SK-N-SH treated with all-trans-retinoic acid at 6 μM for 48 hours (cell line): ENCODE data around the gene CUL2.
A peak's percentile ranks its signal among the peaks of the same experiment; 100 is the strongest.

Experiments used
- ATAC-seq: fragments of 200-7000 bp; cut with Tn5 transposase; 3 replicates; pipeline ENCODE4 v1.9.1; 2020; ENCODE audit warnings: mild to moderate bottlenecking, moderate library complexity
- ARNTL ChIP-seq: fragments of 450-650 bp; formaldehyde crosslinking; IDR thresholded peaks from 2 replicates; pipeline ENCODE4 v1.5.0; 2020; ENCODE audit warnings: low read depth, mild to moderate bottlenecking, moderate library complexity, borderline replicate concordance
- BACH2 ChIP-seq: fragments of 250-450 bp; sonication (Bioruptor Pico); IDR thresholded peaks from 2 replicates; pipeline ENCODE4 v1.9.0; 2021; ENCODE audit warnings: mild to moderate bottlenecking, borderline replicate concordance
- CSDC2 ChIP-seq: fragments of 250-450 bp; sonication (Bioruptor Pico); IDR thresholded peaks from 2 replicates; pipeline ENCODE4 v1.5.0; 2020; ENCODE audit warnings: mild to moderate bottlenecking, moderate library complexity
- CSRNP3 ChIP-seq: fragments of 250-450 bp; sonication (Bioruptor Pico); IDR thresholded peaks from 2 replicates; pipeline ENCODE4 v1.5.1; 2021; ENCODE audit warnings: mild to moderate bottlenecking, moderate library complexity
- ESRRG ChIP-seq: fragments of 250-450 bp; sonication (Bioruptor Pico); IDR thresholded peaks from 2 replicates; pipeline ENCODE4 v1.6.1; 2021; ENCODE audit warnings: mild to moderate bottlenecking
- GLIS3 ChIP-seq: fragments of 250-450 bp; sonication (Bioruptor Pico); IDR thresholded peaks from 2 replicates; pipeline ENCODE4 v1.5.0; 2020; ENCODE audit warnings: mild to moderate bottlenecking, moderate library complexity
- ISL1 ChIP-seq: fragments of 250-450 bp; sonication (Bioruptor Pico); IDR thresholded peaks from 2 replicates; pipeline ENCODE4 v2.1.2; 2022; ENCODE audit warnings: mild to moderate bottlenecking, moderate library complexity
- OSR1 ChIP-seq: fragments of 250-450 bp; sonication (Bioruptor Pico); IDR thresholded peaks from 2 replicates; pipeline ENCODE4 v1.8.0; 2022; ENCODE audit warnings: moderate library complexity, mild to moderate bottlenecking, inconsistent platforms
- POU6F1 ChIP-seq: fragments of 250-450 bp; sonication (Bioruptor Pico); IDR thresholded peaks from 2 replicates; pipeline ENCODE4 v1.8.0; 2021; ENCODE audit warnings: low read depth, mild to moderate bottlenecking, moderate library complexity, borderline replicate concordance
- PPARA ChIP-seq: fragments of 250-450 bp; sonication (Bioruptor Pico); IDR thresholded peaks from 2 replicates; pipeline ENCODE4 v1.5.0; 2020; ENCODE audit warnings: mild to moderate bottlenecking, borderline replicate concordance
- RARB ChIP-seq: fragments of 250-450 bp; sonication (Bioruptor Pico); IDR thresholded peaks from 2 replicates; pipeline ENCODE4 v1.8.0; 2021; ENCODE audit warnings: mild to moderate bottlenecking, moderate library complexity
- SNAI2 ChIP-seq: fragments of 250-450 bp; sonication (Bioruptor Pico); IDR thresholded peaks from 2 replicates; pipeline ENCODE4 v1.5.0; 2020; ENCODE audit warnings: mild to moderate bottlenecking, moderate library complexity
- TCF4 ChIP-seq: fragments of 250-450 bp; sonication (Bioruptor Pico); IDR thresholded peaks from 2 replicates; pipeline ENCODE4 v1.8.0; 2021; ENCODE audit warnings: mild to moderate bottlenecking, moderate library complexity, borderline replicate concordance
- TOX ChIP-seq: fragments of 250-450 bp; sonication (Bioruptor Pico); IDR thresholded peaks from 2 replicates; pipeline ENCODE4 v1.8.0; 2021; ENCODE audit warnings: mild to moderate bottlenecking, moderate library complexity, borderline replicate concordance
- TSHZ2 ChIP-seq: fragments of 250-450 bp; sonication (Bioruptor Pico); IDR thresholded peaks from 2 replicates; pipeline ENCODE4 v1.5.0; 2020; ENCODE audit warnings: mild to moderate bottlenecking, moderate library complexity
- ZC3H10 ChIP-seq: fragments of 250-450 bp; sonication (Bioruptor Pico); IDR thresholded peaks from 2 replicates; pipeline ENCODE4 v1.5.1; 2021; ENCODE audit warnings: mild to moderate bottlenecking, moderate library complexity
- ZFP3 ChIP-seq: fragments of 250-450 bp; sonication (Bioruptor Pico); IDR thresholded peaks from 2 replicates; pipeline ENCODE4 v1.5.0; 2020; ENCODE audit warnings: mild to moderate bottlenecking, moderate library complexity
- ZFP30 ChIP-seq: fragments of 450-650 bp; formaldehyde crosslinking; IDR thresholded peaks from 2 replicates; pipeline ENCODE4 v1.5.0; 2022; ENCODE audit warnings: mild to moderate bottlenecking, moderate library complexity
- ZNF565 ChIP-seq: fragments of 450-650 bp; formaldehyde crosslinking; conservative IDR thresholded peaks from 2 replicates; pipeline ENCODE4 v1.5.0; 2020; ENCODE audit warnings: low read depth, mild to moderate bottlenecking, moderate library complexity
- ZNF70 ChIP-seq: fragments of 450-650 bp; formaldehyde crosslinking; IDR thresholded peaks from 2 replicates; pipeline ENCODE4 v1.5.0; 2020; ENCODE audit warnings: mild to moderate bottlenecking, moderate library complexity
- ZNF8 ChIP-seq: fragments of 450-650 bp; formaldehyde crosslinking; IDR thresholded peaks from 2 replicates; pipeline ENCODE4 v1.5.0; 2020; ENCODE audit warnings: mild to moderate bottlenecking, moderate library complexity
- TF ChIP-seq, protein P1 (sequence below): fragments of 250-450 bp; sonication (Bioruptor Pico); IDR thresholded peaks from 2 replicates; pipeline ENCODE4 v1.5.1; 2020; ENCODE audit warnings: low read depth, mild to moderate bottlenecking, moderate library complexity
- TF ChIP-seq, protein P2 (sequence below): fragments of 250-450 bp; sonication (Bioruptor Pico); IDR thresholded peaks from 2 replicates; pipeline ENCODE4 v1.8.0; 2020; ENCODE audit warnings: mild to moderate bottlenecking, moderate library complexity, borderline replicate concordance

Gene CUL2

GRCh38 chr10:35130663-35131062 is 40.5 kb upstream of the CUL2 start (continued):
- TF ChIP-seq CSDC2 (CRISPR knock-in tag): no peak
- no peak for TF ChIP-seq TCF4

GRCh38 chr10:35129185-35129674 is 39.1 kb upstream of the CUL2 start:
- TF ChIP-seq ZFP3 (CRISPR knock-in tag): no peak
- TF ChIP-seq ARNTL (CRISPR knock-in tag): no peak
- no peak for ATAC-seq

DNA sequence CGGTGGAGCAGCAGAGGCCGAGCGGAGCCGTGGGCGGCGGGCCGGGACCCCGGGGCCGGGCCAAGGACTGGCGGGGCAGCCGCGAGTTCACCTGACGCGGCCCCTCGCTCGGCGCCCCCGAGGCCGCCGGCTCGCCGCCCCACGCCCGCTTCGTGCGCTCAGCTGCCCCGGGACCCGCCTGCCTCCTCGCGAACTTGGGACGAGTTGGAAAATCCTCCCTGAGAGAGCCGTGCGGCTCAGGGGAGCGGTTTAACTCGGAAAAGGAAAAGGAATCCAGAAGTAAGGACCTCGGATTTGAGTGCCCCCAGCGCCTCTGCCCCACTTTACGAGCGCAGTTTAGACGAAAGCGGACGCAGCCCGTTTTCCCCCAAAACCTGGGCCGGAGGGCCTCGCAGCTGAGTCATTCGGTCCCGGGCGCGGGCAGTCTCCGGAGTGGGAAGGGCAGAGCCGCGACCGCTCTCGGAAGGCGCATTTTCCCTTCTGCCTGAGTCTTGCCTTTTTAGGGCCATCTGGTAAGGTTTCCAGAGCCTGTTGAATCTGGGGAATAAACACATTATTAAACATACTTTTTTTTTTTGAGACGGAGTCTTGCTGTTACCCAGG is 37.2 kb upstream of the CUL2 start:
- peak; percentile 18 for ATAC-seq
- TF ChIP-seq, protein P1, sequence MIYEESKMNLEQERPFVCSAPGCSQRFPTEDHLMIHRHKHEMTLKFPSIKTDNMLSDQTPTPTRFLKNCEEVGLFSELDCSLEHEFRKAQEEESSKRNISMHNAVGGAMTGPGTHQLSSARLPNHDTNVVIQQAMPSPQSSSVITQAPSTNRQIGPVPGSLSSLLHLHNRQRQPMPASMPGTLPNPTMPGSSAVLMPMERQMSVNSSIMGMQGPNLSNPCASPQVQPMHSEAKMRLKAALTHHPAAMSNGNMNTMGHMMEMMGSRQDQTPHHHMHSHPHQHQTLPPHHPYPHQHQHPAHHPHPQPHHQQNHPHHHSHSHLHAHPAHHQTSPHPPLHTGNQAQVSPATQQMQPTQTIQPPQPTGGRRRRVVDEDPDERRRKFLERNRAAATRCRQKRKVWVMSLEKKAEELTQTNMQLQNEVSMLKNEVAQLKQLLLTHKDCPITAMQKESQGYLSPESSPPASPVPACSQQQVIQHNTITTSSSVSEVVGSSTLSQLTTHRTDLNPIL (CRISPR knock-in tag): 0 out of 2 replicates have a peak, but pooled peaks have one; percentile 39
- no peak for TF ChIP-seq OSR1 (CRISPR knock-in tag)

- ATAC-seq: peak; percentile 91
- TF ChIP-seq ZFP30 (no peak), ISL1 (no peak), PPARA (CRISPR knock-in tag) (no peak), POU6F1 (CRISPR knock-in tag) (0 out of 2 replicates have a peak, but pooled peaks have one; percentile 33), ZC3H10 (CRISPR knock-in tag) (peak; percentile 82), TOX (CRISPR knock-in tag) (peak; percentile 94; the same call in 1 of the 2 replicates), GLIS3 (CRISPR knock-in tag) (no peak; the same call in 1 of the 2 replicates), RARB (CRISPR knock-in tag) (no peak), ESRRG (CRISPR knock-in tag) (0 out of 2 replicates have a peak, but pooled peaks have one; percentile 57), ZNF565 (CRISPR knock-in tag) (no peak), ZFP3 (CRISPR knock-in tag) (peak; percentile 82), SNAI2 (CRISPR knock-in tag) (no peak), CSDC2 (CRISPR knock-in tag) (no peak), OSR1 (CRISPR knock-in tag) (no peak), BACH2 (CRISPR knock-in tag) (no peak), ZNF8 (CRISPR knock-in tag) (no peak), TCF4 (no peak), TSHZ2 (CRISPR knock-in tag) (no peak; the same call in 1 of the 2 replicates), ARNTL (CRISPR knock-in tag) (no peak), ZNF70 (CRISPR knock-in tag) (no peak), CSRNP3 (CRISPR knock-in tag) (no peak)
- TF ChIP-seq, protein P2, sequence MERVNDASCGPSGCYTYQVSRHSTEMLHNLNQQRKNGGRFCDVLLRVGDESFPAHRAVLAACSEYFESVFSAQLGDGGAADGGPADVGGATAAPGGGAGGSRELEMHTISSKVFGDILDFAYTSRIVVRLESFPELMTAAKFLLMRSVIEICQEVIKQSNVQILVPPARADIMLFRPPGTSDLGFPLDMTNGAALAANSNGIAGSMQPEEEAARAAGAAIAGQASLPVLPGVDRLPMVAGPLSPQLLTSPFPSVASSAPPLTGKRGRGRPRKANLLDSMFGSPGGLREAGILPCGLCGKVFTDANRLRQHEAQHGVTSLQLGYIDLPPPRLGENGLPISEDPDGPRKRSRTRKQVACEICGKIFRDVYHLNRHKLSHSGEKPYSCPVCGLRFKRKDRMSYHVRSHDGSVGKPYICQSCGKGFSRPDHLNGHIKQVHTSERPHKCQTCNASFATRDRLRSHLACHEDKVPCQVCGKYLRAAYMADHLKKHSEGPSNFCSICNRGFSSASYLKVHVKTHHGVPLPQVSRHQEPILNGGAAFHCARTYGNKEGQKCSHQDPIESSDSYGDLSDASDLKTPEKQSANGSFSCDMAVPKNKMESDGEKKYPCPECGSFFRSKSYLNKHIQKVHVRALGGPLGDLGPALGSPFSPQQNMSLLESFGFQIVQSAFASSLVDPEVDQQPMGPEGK (CRISPR knock-in tag): no peak
- TF ChIP-seq, protein P1 (CRISPR knock-in tag): no peak
Measured at GRCh38 chr10:35126530-35127288, 36.6 kb upstream of the CUL2 start, which contains the start of gene CREM. Gene CREM, plus strand, starts transcription at chr10:35126846. Its CDS starts 10,990 bp downstream, at chr10:35137836.
